Activated CD4-positive, alpha-beta memory T cell treated with anti-CD3 and anti-CD28 coated beads for 36 hours (primary cell): ENCODE measurements around the gene PLTP. TPM values are rescaled to one million over a fixed set of nuclear protein-coding genes. Genes with fewer than 3 reads are reported as not detected.

Experiments
- CTCF ChIA-PET: fragments of 350-600 bp; sonication (Branson Sonifier 250); formaldehyde crosslinking; loops from one replicate; lab custom pipeline; 2021; ENCODE audit warnings: antibody characterized with exemption, inconsistent platforms; lab: Charles Lee
- POLR2A ChIA-PET: fragments of 350-600 bp; sonication (Branson Sonifier 250); formaldehyde crosslinking; loops from one replicate; lab custom pipeline; 2021; ENCODE audit warnings: antibody characterized with exemption; lab: Charles Lee
- DNase-seq: peaks from one replicate; pipeline ENCODE4 v3.0.0-alpha.2; 2020
- H3K27ac Mint-ChIP-seq: one replicate; pipeline ENCODE4 v1.8.0; 2021; ENCODE audit warnings: mixed read lengths
- H3K27me3 Mint-ChIP-seq: one replicate; pipeline ENCODE4 v1.8.0; 2021; ENCODE audit warnings: mixed read lengths
- H3K36me3 Mint-ChIP-seq: one replicate; pipeline ENCODE4 v1.8.0; 2021; ENCODE audit warnings: mixed read lengths
- H3K4me1 Mint-ChIP-seq: one replicate; pipeline ENCODE4 v1.8.0; 2021; ENCODE audit warnings: low read depth, mixed read lengths
- H3K4me3 Mint-ChIP-seq: one replicate; pipeline ENCODE4 v1.8.0; 2021; ENCODE audit warnings: mild to moderate bottlenecking, mixed read lengths
- H3K9me3 Mint-ChIP-seq: one replicate; pipeline ENCODE4 v1.8.0; 2021; ENCODE audit warnings: mixed read lengths
- intact Hi-C: fragments of 100-400 bp; cut with micrococcal nuclease; formaldehyde crosslinking; loops from one replicate; pipeline ENCODE4 v1.15.1; 2023
- total RNA-seq, 2 experiments: library from RNA; stranded (reverse); gene quantifications; one replicate each; pipeline ENCODE4 v1.2.3, GENCODE V29; 2021

The PLTP gene
- total RNA-seq, 2 experiments from 2014 or later: 9.4 to 9.5 TPM

GRCh38 chr20:45943613-45944012, 31.7 kb upstream of the PLTP start:
- peaks cover 45% of the 10 kb centered on the region for H3K36me3 Mint-ChIP-seq
- ChIA-PET CTCF (interaction anchor here (0.7 to 5.8 kb wide), 5 partner anchors 10 to 145 kb away, joined by 3 to 45 read pairs (median 4); no protein-coding TSS in a partner anchor), POLR2A (interaction anchor here (0.6 to 3.1 kb wide), 3 partner anchors 9 to 53 kb away, joined by 3 to 28 read pairs (median 14); partner anchors contain the start of gene PCIF1)
- no peaks in the 10 kb centered on the region for H3K9me3 Mint-ChIP-seq
- H3K27ac Mint-ChIP-seq: peak overlapping the region; percentile 91
- no peaks in the 10 kb centered on the region for H3K27me3 Mint-ChIP-seq
- no peak for DNase-seq
- H3K4me1 Mint-ChIP-seq: peaks cover 28% of the 10 kb centered on the region
- intact Hi-C loops: loop anchor here (2.0 kb wide), 1 partner anchor 21 kb away; no protein-coding TSS in a partner anchor
- H3K4me3 Mint-ChIP-seq: no peak overlapping the region

DNA sequence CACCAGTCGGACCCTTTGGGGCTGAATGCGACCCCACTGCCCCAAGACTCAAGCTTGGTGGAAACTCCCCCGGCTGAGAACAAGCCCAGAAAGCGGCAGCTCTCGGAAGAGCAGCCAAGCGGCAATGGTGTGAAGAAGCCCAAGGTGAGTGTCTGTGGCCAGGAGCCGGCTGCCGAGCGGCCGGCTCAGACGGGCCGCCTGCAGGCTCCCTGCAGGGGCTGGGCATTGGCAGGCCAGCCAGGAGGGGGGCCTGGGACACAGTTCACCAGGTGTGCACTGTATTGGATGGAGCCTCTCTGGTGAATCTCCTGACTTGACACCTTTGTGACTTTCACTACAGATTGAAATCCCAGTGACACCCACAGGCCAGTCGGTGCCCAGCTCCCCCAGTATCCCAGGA, 28.5 kb upstream of the PLTP start:
- intact Hi-C loops: no loop called here
- Mint-ChIP-seq H3K4me3 (no peak overlapping the region), H3K36me3 (peaks cover 46% of the 10 kb centered on the region), H3K27ac (no peak overlapping the region), H3K4me1 (peaks cover 39% of the 10 kb centered on the region), H3K9me3 (no peaks in the 10 kb centered on the region), H3K27me3 (no peaks in the 10 kb centered on the region)
- ChIA-PET POLR2A (interaction anchor here (0.6 kb wide), 1 partner anchor 147 kb away, joined by 5 read pairs; no protein-coding TSS in a partner anchor), CTCF (interaction anchor here (9.2 kb wide), 1 partner anchor 30 kb away, joined by 67 read pairs; the partner anchor contains the start of gene ZNF335)
- DNase-seq: no peak

DNA sequence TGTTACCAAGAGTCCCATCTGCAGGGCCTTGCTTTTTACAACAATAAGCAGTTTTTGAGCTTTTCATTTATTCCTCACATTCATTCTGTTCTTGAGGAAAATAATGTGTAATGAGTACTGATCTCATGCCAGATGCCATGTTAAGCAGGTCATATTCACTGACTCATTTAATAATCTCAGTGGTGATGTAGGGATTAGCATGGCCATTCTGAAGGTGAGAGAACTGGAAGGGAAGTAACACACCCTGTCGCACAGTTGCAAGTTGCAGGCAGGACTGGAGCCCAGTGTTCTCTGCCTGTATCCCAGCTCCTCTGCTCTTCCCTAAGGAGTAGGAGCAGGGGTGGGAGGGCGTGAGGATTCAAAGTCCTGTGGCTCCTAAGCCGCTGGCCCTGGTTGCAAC, 28.1 kb upstream of the PLTP start:
- POLR2A ChIA-PET: interaction anchor here (0.6 kb wide), 1 partner anchor 146 kb away, joined by 5 read pairs; no protein-coding TSS in a partner anchor
- no peak overlapping the region for H3K27ac Mint-ChIP-seq
- no peak overlapping the region for H3K4me3 Mint-ChIP-seq
- no peaks in the 10 kb centered on the region for H3K9me3 Mint-ChIP-seq
- no peak for DNase-seq
- H3K27me3 Mint-ChIP-seq: no peaks in the 10 kb centered on the region
- H3K36me3 Mint-ChIP-seq: peaks cover 46% of the 10 kb centered on the region
- CTCF ChIA-PET: interaction anchor here (9.2 kb wide), 1 partner anchor 30 kb away, joined by 67 read pairs; the partner anchor contains the start of gene ZNF335
- peaks cover 41% of the 10 kb centered on the region for H3K4me1 Mint-ChIP-seq
- intact Hi-C loops: no loop called here

DNA sequence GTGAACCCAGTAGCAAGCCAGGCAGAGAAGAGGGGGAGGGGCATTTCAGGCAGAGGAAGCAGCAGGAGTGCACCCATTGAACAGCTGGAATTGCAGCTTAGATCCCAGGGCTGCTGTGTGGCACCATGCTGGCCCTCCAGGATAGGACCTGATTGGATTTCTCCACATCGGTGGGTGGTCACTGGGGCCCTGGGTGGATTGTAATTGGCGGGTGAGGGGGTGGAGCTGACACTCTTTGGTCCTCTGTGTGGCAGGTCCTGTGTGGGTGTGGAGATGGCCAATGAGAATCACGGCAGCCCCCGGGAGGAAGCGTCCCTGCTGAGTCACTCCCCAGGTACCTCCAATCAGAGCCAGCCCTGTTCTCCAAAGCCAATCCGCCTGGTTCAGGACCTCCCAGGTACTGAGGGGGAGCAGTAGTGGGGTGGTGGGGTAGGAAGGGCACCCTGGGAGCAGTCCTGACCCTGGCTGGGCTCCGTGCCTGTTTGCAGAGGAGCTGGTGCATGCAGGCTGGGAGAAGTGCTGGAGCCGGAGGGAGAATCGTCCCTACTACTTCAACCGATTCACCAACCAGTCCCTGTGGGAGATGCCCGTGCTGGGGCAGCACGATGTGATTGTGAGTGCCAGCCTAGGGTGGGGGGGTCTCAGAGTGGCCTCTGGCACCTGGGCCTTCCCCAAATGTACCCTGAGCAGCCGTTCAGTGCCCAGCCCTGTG, 26.9 kb upstream of the PLTP start:
- H3K27ac Mint-ChIP-seq: peak overlapping the region; percentile 53
- CTCF ChIA-PET: interaction anchor here (1.6 to 9.2 kb wide), 2 partner anchors 24 to 32 kb away, joined by 4 to 67 read pairs; partner anchors contain the start of gene ZNF335
- DNase-seq: no peak
- intact Hi-C loops: loop anchor here (10.0 kb wide), 1 partner anchor 426 kb away; no protein-coding TSS in a partner anchor
- POLR2A ChIA-PET: no interaction called here
- peaks cover 35% of the 10 kb centered on the region for H3K36me3 Mint-ChIP-seq
- H3K4me1 Mint-ChIP-seq: peaks cover 29% of the 10 kb centered on the region
- no peaks in the 10 kb centered on the region for H3K9me3 Mint-ChIP-seq
- no peak overlapping the region for H3K4me3 Mint-ChIP-seq
- H3K27me3 Mint-ChIP-seq: no peaks in the 10 kb centered on the region

- Mint-ChIP-seq H3K27ac (peak overlapping the region; percentile 53), H3K36me3 (peaks cover 30% of the 10 kb centered on the region), H3K4me1 (peaks cover 29% of the 10 kb centered on the region), H3K4me3 (no peak overlapping the region), H3K27me3 (no peaks in the 10 kb centered on the region), H3K9me3 (no peaks in the 10 kb centered on the region)
- ChIA-PET CTCF (interaction anchor here (0.6 to 9.2 kb wide), 6 partner anchors 11 to 139 kb away, joined by 3 to 67 read pairs (median 4); partner anchors contain the start of gene ZNF335), POLR2A (interaction anchor here (0.8 to 1.4 kb wide), 2 partner anchors 11 to 12 kb away, joined by 3 to 4 read pairs; no protein-coding TSS in a partner anchor)
- intact Hi-C loops: loop anchor here (10.0 kb wide), 1 partner anchor 427 kb away; no protein-coding TSS in a partner anchor
- no peak for DNase-seq
These were observed 25.8 kb upstream of the PLTP start for GRCh38 chr20:45937765-45938164.

DNA sequence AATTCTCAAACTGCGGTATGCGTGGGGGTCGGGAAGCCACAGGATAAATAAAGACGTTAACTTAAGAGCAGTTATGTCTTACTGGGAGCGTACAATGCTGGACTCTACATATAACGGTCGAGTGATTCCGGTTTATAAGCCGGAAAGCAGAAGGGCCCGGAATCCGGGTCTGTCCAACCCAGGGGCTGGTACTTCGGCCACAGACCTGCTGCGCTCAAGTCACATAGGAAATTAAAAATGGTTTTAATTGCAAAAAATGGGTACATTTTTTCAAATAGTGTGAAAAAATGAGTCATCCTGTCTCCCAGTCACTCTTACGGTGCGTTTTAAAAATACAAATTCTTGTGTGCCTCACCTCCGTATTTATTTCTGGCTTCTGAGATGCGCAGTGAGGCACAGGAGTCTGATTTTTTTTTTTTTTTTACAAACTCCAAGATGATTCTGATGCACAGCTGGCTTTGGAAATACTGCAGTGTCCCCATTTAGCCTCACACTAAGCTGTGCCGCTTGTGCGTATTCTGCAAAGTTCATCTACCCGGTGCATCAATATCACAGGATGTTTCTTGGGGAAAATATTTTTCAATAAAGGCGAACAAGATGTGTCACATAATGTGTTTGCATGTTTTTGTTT, 23.6 kb upstream of the PLTP start:
- no peaks in the 10 kb centered on the region for H3K27me3 Mint-ChIP-seq
- DNase-seq: no peak

DNA sequence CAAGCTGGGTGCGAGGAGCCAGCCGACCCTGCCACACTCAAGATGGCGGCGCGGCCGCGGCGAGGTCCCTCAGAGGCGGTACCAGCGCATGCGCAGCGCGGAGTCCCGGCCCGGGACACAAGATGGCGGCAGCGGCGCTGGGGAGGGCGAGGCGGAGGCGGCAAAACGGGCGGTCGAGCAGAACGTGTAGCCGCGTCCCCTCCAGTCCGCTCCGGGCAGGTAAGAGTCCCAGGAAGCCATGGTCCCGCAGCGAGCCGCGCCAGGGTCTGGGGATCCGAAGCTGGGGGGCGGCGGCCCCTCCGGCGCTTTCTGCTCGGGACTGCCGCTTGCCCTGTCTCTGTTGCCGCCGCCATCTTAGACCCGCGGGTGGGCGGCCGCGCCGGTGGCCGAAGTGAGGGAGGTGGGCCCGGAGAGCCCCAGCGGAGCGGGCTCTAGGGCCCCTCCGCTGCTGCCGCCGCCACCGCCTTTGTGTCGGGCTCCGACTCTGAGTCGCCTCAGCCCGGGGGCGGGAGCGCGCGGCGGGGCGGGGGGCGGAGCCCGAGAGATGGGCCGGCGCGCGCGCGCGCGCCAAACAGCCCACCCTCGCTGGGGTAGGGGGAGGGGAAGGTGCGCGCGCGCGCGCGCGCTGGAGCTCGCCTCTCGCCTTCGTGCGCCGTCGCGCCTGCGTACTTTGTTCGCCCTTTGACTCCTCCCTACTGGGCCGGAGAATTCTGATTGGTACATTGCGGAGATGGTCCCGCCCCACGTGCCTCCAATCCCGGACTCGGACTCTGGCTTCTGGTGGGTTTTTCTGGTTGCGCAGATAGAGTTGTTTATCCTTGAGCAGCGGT, 22.8 kb upstream of the PLTP start, which contains the start of gene PCIF1:
PCIF1 (plus strand) TSS at position 98 of the 830 bp plus-strand sequence. CDS start 4,317 bp downstream, outside the sequence.
- H3K4me3 Mint-ChIP-seq: peak within 1 kb of the TSS; percentile 99
- H3K4me1 Mint-ChIP-seq: peaks cover 32% of the 10 kb centered on the region
- DNase-seq: peak; percentile 99
- ChIA-PET CTCF (interaction anchor here (0.9 to 9.2 kb wide), 11 partner anchors 12 to 136 kb away, joined by 3 to 67 read pairs (median 5); partner anchors contain the start of gene ZNF335), POLR2A (interaction anchor here (0.6 to 3.8 kb wide), 28 partner anchors 9 to 1399 kb away, joined by 3 to 28 read pairs (median 3); partner anchors contain the start of genes ACOT8, CTSA, DNTTIP1 and NEURL2)
- no peaks in the 10 kb centered on the region for H3K9me3 Mint-ChIP-seq
- H3K36me3 Mint-ChIP-seq: peaks cover 23% of the 10 kb centered on the region
- H3K27me3 Mint-ChIP-seq: no peaks in the 10 kb centered on the region
- H3K27ac Mint-ChIP-seq: peak within 1 kb of the TSS; percentile 99
- intact Hi-C loops: loop anchor here (1.0 to 10.0 kb wide), 8 partner anchors 24 to 430 kb away; partner anchors contain the start of genes ACOT8, CTSA, NCOA5 and NEURL2

More for the DNA sequence above, 23.6 kb upstream of the PLTP start:
- ChIA-PET CTCF (interaction anchor here (2.1 to 9.2 kb wide), 5 partner anchors 27 to 137 kb away, joined by 5 to 67 read pairs (median 15); partner anchors contain the start of gene ZNF335), POLR2A (interaction anchor here (0.6 to 3.8 kb wide), 17 partner anchors 8 to 560 kb away, joined by 3 to 28 read pairs (median 4); partner anchors contain the start of genes ACOT8, CTSA, DNTTIP1 and NEURL2)
- peaks cover 28% of the 10 kb centered on the region for H3K36me3 Mint-ChIP-seq
- H3K4me3 Mint-ChIP-seq: peak overlapping the region; percentile 90
- H3K9me3 Mint-ChIP-seq: no peaks in the 10 kb centered on the region
- peak overlapping the region; percentile 89 for H3K27ac Mint-ChIP-seq
- peaks cover 32% of the 10 kb centered on the region for H3K4me1 Mint-ChIP-seq
- intact Hi-C loops: loop anchor here (1.0 to 10.0 kb wide), 8 partner anchors 25 to 429 kb away; partner anchors contain the start of genes ACOT8, CTSA, NCOA5 and NEURL2

DNA sequence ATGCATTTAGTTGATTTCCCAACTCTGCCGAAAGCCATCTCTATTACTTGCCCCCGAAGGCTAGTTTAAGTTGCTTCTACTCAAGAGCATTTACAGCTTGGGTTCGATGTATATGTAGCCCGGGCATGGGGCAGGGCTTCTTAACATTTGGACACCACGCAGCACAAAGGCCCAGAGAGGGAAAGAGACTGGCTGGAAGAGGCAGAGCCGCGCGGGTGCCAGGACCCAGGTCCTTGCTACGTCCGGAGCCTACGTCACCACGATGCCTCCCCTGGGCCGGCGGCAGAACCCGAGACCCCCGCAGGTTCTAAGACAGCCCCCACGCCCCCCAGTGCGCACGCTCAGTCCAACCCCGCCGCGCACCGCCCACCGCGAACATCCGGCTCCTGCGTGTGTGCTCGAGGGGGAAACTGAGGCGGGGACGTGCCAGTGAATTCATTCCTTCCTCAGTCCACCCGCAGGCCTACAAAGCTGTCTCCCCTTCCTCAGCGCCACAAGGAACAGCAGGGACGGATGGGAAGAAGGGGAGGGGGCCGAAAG, 22.2 kb upstream of the PLTP start:
- CTCF ChIA-PET: interaction anchor here (0.6 to 9.2 kb wide), 15 partner anchors 10 to 135 kb away, joined by 3 to 67 read pairs (median 5); partner anchors contain the start of genes CTSA, TNNC2 and ZNF335
- no peak for DNase-seq
- Mint-ChIP-seq H3K27ac (peak overlapping the region; percentile 99), H3K9me3 (no peaks in the 10 kb centered on the region), H3K4me3 (peak overlapping the region; percentile 99), H3K36me3 (peaks cover 17% of the 10 kb centered on the region), H3K4me1 (peaks cover 32% of the 10 kb centered on the region), H3K27me3 (no peaks in the 10 kb centered on the region)
- intact Hi-C loops: loop anchor here (2.0 to 10.0 kb wide), 4 partner anchors 23 to 431 kb away; partner anchors contain the start of genes CTSA, NEURL2 and ZSWIM1
- POLR2A ChIA-PET: interaction anchor here (0.8 to 3.8 kb wide), 25 partner anchors 9 to 1398 kb away, joined by 3 to 28 read pairs (median 4); partner anchors contain the start of genes ACOT8, CTSA, NEURL2 and UBE2C

- intact Hi-C loops: loop anchor here (2.0 to 10.0 kb wide), 4 partner anchors 23 to 431 kb away; partner anchors contain the start of genes CTSA, NEURL2 and ZSWIM1
- Mint-ChIP-seq H3K27me3 (no peaks in the 10 kb centered on the region), H3K36me3 (peaks cover 16% of the 10 kb centered on the region), H3K4me3 (peak overlapping the region; percentile 99), H3K27ac (peak overlapping the region; percentile 99), H3K4me1 (peaks cover 31% of the 10 kb centered on the region), H3K9me3 (no peaks in the 10 kb centered on the region)
- CTCF ChIA-PET: interaction anchor here (0.6 to 9.2 kb wide), 15 partner anchors 11 to 135 kb away, joined by 3 to 67 read pairs (median 5); partner anchors contain the start of genes CTSA, TNNC2, ZNF335 and ZSWIM1
- peak; percentile 82 for DNase-seq
- POLR2A ChIA-PET: interaction anchor here (1.0 to 3.8 kb wide), 16 partner anchors 8 to 134 kb away, joined by 3 to 28 read pairs (median 6); partner anchors contain the start of genes ACOT8, CTSA, NEURL2 and UBE2C
These were observed 21.5 kb upstream of the PLTP start for GRCh38 chr20:45933266-45934045.
